Esophagus squamous epithelium (tissue), 4 donors: ENCODE results near the gene NR3C1.

ENCODE experiments used
- CTCF ChIP-seq, 6 experiments: fragments of 450-650 bp in 4 of 6; fragments of 200-600 bp in 2 of 6; sonication (generic) in 2 of 6; IDR thresholded peaks; one replicate each; pipeline ENCODE4 v1.5.1; 2016 to 2019; ENCODE audit warnings: antibody characterized with exemption in 6 of 6, mild to moderate bottlenecking in 4 of 6, moderate library complexity in 4 of 6
- POLR2A ChIP-seq, 4 donors: fragments of 450-650 bp; IDR thresholded peaks; one replicate each; pipeline ENCODE4 v1.6.1; 2017; ENCODE audit warnings: antibody characterized with exemption in 4 of 4, mild to moderate bottlenecking in 4 of 4, moderate library complexity in 3 of 4

DNA sequence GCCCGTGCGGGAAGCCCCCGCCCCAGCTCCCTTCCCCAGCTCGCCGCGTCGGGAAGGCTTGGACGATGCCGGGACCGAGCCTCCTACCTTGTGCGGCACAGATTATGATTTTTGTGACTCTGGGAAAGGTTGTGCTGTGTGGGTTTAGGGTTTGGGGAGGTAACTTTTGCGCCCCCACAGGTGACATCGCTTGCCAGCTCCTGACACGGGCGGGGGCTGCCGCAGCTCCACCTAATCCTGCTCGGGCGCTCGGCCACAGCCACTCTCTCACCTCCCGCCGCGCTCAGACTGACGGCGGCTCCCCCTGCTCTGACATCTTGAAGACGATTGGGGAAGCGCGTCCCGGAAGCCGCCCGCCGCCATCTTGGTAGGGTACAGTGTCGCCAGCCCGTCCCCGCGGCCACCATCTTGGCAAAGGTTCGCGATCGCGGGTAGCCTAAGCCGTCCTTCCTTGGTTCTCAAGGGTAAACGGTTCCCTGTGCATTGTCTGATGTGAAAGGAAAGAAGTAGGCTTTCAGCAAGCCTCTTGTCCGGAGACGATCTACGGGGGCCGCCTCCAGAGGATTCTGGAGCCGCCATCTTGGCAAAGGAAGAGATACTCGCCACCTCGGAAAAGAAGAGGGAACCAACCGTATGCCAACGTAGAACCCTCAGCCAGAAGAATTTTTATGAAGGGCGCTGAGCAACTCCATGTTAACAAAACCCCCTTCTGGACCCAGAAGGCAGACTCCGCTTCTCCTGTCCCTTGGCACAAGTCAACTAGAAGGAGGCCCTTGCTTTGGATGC, 1.8 kb upstream of the NR3C1 start:
- peak in 2 of 4 donors; percentile 61 to 75 for TF ChIP-seq POLR2A (IDR thresholded peaks at IDR 0.05)
- peak in 3 of 6 experiments; percentile 9 to 22 (median 15) for TF ChIP-seq CTCF (IDR thresholded peaks at IDR 0.05)
